Measurements from ENCODE around the gene RADIL.

DNA sequence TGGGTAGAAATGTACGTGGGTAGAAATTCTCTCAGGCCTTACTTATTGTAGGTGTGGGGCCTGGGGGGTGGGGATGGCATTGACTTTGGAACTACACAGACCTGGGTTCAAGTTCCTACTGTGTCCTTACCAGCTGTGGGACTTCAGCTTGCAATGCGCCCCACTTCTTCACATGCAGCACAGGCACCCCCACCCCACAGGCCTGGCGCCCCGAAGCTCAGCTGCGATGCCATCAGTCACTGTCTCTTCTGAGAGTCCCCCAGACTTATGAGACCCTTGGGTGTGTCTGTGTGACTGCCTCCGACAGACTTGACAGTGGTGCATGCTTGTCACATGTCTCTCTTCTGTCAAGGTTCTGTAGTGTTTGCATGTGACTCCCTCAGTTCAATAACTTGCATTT is 111.2 kb downstream of the RADIL start:
- TF ChIP-seq FOXM1 (IDR thresholded peaks at IDR 0.05; ENCODE audit: borderline replicate concordance): no peak
- no peak for TF ChIP-seq FOXA1 (IDR thresholded peaks at IDR 0.05)
- TF ChIP-seq TARDBP (IDR thresholded peaks at IDR 0.05): no peak

Data from HEK293T (cell line).